ENCODE measurements around the gene RBKS. TPM values are rescaled to one million over a fixed set of nuclear protein-coding genes. Genes with fewer than 3 reads are reported as not detected.
A peak's percentile ranks its signal among the peaks of the same experiment; 100 is the strongest.

RBKS gene
- total RNA-seq, 1 donor from 2014 or later, result 0.79 TPM

GRCh38 chr2:27776696-27777095 is 113.5 kb downstream of the RBKS start:
- no peaks in the 10 kb centered on the region for H3K9me3 Mint-ChIP-seq
- TF ChIP-seq CTCF (conservative IDR thresholded peaks at IDR 0.05), result no peak
- H3K4me3 Mint-ChIP-seq, result no peak overlapping the region
- peaks cover 40% of the 10 kb centered on the region for H3K4me1 Mint-ChIP-seq
- no peak for DNase-seq (ENCODE audit: low read depth, low spot score)
- no peaks in the 10 kb centered on the region for H3K27me3 Mint-ChIP-seq (ENCODE audit: low read depth)
- H3K36me3 Mint-ChIP-seq (ENCODE audit: low read depth), result peaks cover 8% of the 10 kb centered on the region
- no peak overlapping the region for H3K27ac Mint-ChIP-seq (ENCODE audit: unreplicated experiment)

DNA sequence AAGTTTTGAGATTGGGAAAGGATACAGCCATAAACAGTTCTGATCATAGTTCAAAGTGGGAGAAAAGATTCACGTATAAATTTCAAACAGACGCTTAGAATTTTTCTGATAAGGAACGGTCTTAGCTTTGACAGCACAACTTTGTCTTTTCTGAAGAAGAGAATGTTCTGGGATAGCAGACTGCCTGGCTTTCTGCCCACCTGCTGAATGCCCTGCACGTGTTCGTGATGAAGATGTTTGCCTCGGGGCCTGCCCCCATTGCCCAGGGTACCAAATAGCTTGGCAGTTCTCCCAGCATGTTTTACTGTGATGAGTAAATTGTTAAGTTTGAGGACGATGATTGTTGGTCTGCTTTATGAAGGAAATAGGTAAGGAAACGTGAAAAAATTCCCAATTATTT is 114.1 kb downstream of the RBKS start:
- H3K36me3 Mint-ChIP-seq (ENCODE audit: low read depth), result peaks cover 8% of the 10 kb centered on the region
- no peak for TF ChIP-seq CTCF (conservative IDR thresholded peaks at IDR 0.05)
- peaks cover 1% of the 10 kb centered on the region for H3K27me3 Mint-ChIP-seq (ENCODE audit: low read depth)
- H3K27ac Mint-ChIP-seq (ENCODE audit: unreplicated experiment), result no peak overlapping the region
- peak overlapping the region; percentile 36 for H3K4me3 Mint-ChIP-seq
- peaks cover 44% of the 10 kb centered on the region for H3K4me1 Mint-ChIP-seq
- DNase-seq (ENCODE audit: low read depth, low spot score), result no peak
- no peaks in the 10 kb centered on the region for H3K9me3 Mint-ChIP-seq

DNA sequence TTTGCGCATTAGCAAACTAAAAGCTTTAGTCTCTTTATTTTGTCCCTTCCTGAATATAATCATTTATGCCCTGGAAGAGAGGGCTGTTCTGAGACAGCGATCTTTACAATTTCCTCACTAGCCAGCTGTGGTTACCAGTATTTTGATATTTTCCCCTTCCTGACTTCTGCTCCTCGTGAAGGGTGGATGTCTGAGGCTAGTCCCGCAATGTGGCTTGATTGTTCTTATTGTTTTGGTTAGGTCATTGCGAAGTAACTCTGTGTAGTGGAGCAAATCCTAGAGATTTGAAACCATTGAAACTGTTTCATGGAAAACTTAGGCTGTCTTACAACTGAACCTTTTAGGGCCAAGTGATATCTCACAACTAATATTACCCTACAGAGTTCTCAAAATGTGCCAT is 116.2 kb downstream of the RBKS start:
- peaks cover 38% of the 10 kb centered on the region for H3K4me1 Mint-ChIP-seq
- H3K9me3 Mint-ChIP-seq, result no peaks in the 10 kb centered on the region
- no peak for TF ChIP-seq CTCF (conservative IDR thresholded peaks at IDR 0.05)
- DNase-seq (ENCODE audit: low read depth, low spot score), result no peak
- peak overlapping the region; percentile 44 for H3K4me3 Mint-ChIP-seq
- H3K36me3 Mint-ChIP-seq (ENCODE audit: low read depth), result peaks cover 8% of the 10 kb centered on the region
- no peak overlapping the region for H3K27ac Mint-ChIP-seq (ENCODE audit: unreplicated experiment)
- H3K27me3 Mint-ChIP-seq (ENCODE audit: low read depth), result peaks cover 8% of the 10 kb centered on the region

GRCh38 chr2:27772804-27773203 is 117.4 kb downstream of the RBKS start:
- Mint-ChIP-seq H3K9me3 (no peaks in the 10 kb centered on the region), H3K27ac (ENCODE audit: unreplicated experiment) (no peak overlapping the region), H3K4me3 (peak overlapping the region; percentile 100), H3K27me3 (ENCODE audit: low read depth) (peaks cover 18% of the 10 kb centered on the region), H3K4me1 (peaks cover 31% of the 10 kb centered on the region), H3K36me3 (ENCODE audit: low read depth) (peaks cover 4% of the 10 kb centered on the region)
- no peak for TF ChIP-seq CTCF (conservative IDR thresholded peaks at IDR 0.05)
- DNase-seq (ENCODE audit: low read depth, low spot score), result no peak

GRCh38 chr2:27771548-27772335 is 118.4 kb downstream of the RBKS start, which contains the start of gene MRPL33:
Gene MRPL33, plus strand, starts transcription at chr2:27771719. Its CDS starts 59 bp downstream, at chr2:27771778.
- Mint-ChIP-seq H3K36me3 (ENCODE audit: low read depth) (peaks cover 4% of the 10 kb centered on the region), H3K9me3 (no peaks in the 10 kb centered on the region), H3K27me3 (ENCODE audit: low read depth) (peaks cover 24% of the 10 kb centered on the region), H3K27ac (ENCODE audit: unreplicated experiment) (peak within 1 kb of the TSS; percentile 99), H3K4me3 (peak within 1 kb of the TSS; percentile 100), H3K4me1 (peaks cover 31% of the 10 kb centered on the region)
- peak; percentile 87 for DNase-seq (ENCODE audit: low read depth, low spot score)
- TF ChIP-seq CTCF (conservative IDR thresholded peaks at IDR 0.05), result no peak

Data from neural crest cell (in vitro differentiated cells).